22Rv1 (cell line): ENCODE results near the gene CNTN5.

ENCODE experiments used
- ZFX ChIP-seq: fragments of 450-650 bp; IDR thresholded peaks from 2 replicates; pipeline ENCODE4 v1.6.1; 2017; ENCODE audit warnings: antibody characterized with exemption, borderline replicate concordance
- TF ChIP-seq, protein P1 (sequence below): fragments of 450-650 bp; IDR thresholded peaks from 2 replicates; pipeline ENCODE4 v1.5.1; 2017; ENCODE audit warnings: mild to moderate bottlenecking

DNA sequence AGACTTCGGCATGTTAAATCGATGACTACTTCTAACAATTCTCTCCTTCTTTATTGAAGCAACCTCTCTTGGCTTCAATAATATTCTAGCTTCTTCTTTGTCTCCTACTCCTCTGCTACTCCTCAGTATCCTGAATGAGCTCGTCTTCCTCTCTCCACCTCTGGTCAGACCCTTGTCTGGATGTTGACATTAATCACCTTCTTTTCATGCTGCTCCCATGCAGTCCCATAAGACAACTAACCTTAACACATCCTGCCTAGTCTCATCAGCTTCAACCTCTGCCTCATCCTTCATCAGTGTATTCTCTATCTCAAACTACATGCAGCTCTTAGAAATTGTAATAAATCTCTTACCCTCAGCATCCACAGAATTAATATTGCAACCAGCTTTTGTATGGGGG, 695.6 kb downstream of the CNTN5 start:
- TF ChIP-seq, protein P1, sequence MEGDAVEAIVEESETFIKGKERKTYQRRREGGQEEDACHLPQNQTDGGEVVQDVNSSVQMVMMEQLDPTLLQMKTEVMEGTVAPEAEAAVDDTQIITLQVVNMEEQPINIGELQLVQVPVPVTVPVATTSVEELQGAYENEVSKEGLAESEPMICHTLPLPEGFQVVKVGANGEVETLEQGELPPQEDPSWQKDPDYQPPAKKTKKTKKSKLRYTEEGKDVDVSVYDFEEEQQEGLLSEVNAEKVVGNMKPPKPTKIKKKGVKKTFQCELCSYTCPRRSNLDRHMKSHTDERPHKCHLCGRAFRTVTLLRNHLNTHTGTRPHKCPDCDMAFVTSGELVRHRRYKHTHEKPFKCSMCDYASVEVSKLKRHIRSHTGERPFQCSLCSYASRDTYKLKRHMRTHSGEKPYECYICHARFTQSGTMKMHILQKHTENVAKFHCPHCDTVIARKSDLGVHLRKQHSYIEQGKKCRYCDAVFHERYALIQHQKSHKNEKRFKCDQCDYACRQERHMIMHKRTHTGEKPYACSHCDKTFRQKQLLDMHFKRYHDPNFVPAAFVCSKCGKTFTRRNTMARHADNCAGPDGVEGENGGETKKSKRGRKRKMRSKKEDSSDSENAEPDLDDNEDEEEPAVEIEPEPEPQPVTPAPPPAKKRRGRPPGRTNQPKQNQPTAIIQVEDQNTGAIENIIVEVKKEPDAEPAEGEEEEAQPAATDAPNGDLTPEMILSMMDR, result no peak
- TF ChIP-seq ZFX, result no peak
